HFF-Myc (cell line): ENCODE data around the gene MATR3.
"Not testable (repeated sequence)": the region's sequence is repeated elsewhere in the genome, so short reads cannot be mapped to it uniquely, and the experiment has no call there.

Experiments
- DNase-seq: peaks from one replicate; pipeline ENCODE4 v3.0.0-alpha.2; 2011; ENCODE audit warnings: low read depth; ENCODE audit errors: extremely low read depth
- H3K4me3 ChIP-seq: replicated peaks from 2 replicates; pipeline ENCODE4 v1.5.1; 2011; ENCODE audit warnings: low read depth, mild to moderate bottlenecking, control low read depth, low read length
- TF ChIP-seq, protein P1 (sequence below): IDR thresholded peaks from 2 replicates; pipeline ENCODE4 v1.5.1; 2012; ENCODE audit warnings: mild to moderate bottlenecking, low read depth, low read length, control low read depth; ENCODE audit errors: missing control alignments

Gene MATR3

DNA sequence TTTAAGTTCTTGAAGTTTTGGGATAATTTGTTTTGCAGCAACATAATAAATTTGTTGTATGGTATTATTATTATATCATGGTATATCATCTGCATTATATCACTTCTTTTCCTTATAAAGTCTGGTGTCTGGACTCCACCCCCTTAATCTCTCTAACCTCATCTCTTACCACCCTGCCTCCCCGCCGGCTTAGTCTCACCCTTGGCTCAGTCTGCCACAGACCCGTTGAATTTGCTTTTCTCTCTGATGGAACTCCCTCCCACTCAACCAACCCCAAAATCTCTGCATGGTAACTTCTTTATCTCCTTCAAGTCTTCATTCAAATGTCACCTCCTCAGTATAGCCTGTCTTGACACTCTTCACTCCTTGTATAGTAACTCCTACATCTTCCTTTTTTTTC is 29.6 kb upstream of the MATR3 start:
- TF ChIP-seq, protein P1, sequence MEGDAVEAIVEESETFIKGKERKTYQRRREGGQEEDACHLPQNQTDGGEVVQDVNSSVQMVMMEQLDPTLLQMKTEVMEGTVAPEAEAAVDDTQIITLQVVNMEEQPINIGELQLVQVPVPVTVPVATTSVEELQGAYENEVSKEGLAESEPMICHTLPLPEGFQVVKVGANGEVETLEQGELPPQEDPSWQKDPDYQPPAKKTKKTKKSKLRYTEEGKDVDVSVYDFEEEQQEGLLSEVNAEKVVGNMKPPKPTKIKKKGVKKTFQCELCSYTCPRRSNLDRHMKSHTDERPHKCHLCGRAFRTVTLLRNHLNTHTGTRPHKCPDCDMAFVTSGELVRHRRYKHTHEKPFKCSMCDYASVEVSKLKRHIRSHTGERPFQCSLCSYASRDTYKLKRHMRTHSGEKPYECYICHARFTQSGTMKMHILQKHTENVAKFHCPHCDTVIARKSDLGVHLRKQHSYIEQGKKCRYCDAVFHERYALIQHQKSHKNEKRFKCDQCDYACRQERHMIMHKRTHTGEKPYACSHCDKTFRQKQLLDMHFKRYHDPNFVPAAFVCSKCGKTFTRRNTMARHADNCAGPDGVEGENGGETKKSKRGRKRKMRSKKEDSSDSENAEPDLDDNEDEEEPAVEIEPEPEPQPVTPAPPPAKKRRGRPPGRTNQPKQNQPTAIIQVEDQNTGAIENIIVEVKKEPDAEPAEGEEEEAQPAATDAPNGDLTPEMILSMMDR: no peak
- no peak overlapping the region for H3K4me3 ChIP-seq
- DNase-seq: no peak

DNA sequence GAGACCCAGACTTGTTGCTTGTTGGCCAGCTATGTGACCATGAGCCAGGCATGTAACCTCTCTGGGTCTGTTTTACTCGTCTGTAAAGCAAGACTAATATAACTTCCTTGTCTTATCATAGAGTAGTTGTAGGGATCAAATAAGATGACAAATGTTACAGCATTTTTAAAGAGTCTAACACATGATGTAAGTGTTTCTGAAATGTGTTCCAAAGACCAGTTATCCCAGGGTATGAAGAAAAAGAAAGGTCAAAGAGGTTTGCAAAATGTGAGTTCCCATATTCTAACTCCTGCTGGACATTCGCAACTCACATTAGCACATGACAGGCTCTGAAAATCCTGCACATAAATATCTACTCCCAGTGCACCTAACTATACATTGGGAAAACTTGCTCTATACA is 28.5 kb upstream of the MATR3 start:
- no peak for DNase-seq
- H3K4me3 ChIP-seq: no peak overlapping the region
- TF ChIP-seq, protein P1: no peak

DNA sequence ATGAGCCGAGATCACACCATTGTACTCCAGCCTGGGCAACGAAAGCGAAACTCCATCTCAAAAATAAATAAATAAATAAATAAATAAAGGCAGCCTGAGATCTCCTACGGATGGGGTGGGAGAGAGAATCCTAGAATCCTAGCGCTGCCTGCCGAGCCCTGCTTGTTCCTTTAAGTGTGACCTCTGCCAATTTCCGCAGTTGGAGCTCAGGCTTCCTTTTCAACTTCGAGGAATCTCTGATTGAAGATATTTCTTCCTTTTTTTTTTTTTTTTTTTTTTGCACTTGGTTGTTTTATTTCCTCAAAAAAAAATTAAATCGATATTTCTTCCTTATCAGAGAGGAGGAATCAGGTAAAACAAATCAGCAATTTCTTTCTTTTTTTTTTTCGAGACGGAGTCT is 27.3 kb upstream of the MATR3 start:
- no peak overlapping the region for H3K4me3 ChIP-seq
- TF ChIP-seq, protein P1: no peak
- DNase-seq: no peak

DNA sequence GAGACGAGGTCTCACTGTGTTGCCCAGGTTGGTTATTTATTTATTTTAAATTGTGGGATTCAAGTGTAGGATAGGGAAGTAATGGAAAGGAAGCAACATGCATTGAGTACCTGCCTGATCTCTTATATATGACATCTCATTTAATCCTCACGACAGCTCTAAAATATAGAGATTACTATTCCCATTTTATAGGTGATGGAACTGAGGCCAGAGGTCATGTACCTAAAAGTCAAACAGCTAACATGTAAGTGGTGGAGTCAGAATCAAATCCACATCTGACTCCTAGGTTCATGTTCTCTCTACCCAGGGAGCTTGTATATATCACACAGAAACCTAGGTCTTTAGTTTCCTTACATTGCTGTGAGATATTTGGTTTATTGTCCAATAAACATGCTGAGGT is 26.1 kb upstream of the MATR3 start:
- no peak for DNase-seq
- H3K4me3 ChIP-seq: no peak overlapping the region
- TF ChIP-seq, protein P1: no peak

DNA sequence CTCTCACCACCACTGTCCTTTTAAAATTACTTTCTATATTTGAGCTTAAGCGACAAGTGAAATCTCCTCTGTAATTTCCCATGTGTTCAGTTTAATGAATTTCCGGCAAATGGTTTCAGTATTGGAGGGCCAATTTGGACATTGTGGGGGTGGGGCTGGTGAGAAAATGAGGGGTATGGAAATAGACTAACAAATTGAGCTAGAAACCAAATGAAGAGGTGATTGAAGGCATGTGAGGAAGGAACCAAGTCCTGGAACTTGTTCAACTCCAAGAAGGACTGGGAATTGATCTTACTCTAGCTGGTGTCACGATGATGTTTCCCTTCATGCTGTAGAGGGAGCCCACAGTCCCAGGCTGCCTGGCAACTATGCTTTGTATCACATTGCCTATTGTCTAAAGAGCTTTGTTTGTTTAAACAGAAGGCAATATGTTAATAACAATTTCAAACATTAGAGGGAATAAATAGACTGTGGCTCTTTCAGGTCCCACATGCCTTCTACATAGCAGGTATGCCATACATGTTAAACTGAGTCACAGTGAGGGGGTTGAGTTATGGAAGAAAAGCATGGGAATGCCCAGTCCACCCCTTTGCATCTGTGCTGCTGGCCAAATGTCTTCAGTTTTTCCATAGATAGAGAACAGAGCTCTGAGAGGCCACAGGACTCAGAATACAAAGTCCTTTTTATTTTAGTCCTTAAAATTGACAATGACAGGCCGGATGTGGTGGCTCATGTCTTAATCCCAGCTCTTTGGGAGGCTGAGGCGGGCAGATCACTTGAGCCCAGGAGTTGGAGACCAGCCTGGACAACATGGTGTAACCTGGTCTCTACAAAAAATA is 25.0 kb upstream of the MATR3 start:
- TF ChIP-seq, protein P1: no peak
- DNase-seq: no peak
- H3K4me3 ChIP-seq: no peak overlapping the region

DNA sequence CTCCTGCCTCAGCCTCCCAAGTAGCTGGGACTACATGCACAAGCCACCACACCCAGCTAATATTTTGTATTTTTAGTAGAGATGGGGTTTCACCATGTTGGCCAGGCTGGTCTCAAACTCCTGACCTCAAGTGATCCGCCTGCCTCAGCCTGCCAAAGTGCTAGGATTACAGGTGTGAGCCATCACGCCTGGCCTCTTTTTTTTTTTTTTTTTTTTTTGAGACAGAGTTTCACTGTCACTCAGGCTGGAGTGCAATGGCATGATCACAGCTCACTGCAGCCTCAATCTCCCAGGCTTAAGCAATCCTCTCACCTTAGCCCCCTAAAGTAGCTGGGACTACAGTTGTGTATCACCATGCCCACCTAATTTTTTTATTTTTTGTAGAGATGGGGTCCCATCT is 22.8 kb upstream of the MATR3 start:
- not testable (repeated sequence) for DNase-seq, H3K4me3 ChIP-seq

DNA sequence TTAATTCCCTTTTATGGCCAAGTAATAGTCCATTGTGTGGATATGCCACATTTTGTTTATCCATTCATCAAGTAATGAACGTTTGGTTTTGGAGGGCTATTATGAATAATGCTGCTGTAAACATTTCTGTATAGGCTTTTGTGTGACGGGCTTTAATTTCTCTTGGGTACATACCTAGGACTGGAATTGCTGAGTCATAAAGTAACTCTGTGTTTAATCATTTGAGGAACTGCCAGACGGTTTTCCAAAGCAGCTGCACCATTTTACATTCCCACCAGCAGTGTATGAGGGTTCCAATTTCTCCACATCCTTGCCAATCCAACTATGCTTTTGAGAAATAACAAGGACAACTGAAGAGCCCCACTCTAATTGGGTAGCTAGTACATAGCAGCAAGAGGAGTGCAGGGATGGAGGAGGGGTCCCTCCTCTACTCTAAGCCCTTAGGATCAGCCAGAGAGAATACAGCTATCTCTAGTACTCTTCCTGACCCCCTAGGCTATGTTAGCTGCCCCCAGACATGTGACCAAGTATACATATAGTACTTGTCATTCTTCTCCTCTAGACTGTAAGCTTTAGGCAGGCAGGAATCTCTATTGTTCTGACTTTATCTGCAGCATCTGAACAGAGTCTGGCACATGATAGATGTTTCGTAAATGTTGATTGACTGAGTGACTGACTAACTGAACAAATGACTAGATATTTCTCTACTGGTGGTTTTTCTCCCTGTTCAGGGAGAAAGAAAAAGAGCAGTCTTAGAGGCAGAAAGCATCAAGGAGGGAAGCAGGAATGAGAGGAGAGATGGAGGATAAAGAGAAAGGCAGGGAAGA is 22.1 kb upstream of the MATR3 start:
- peak; percentile 75 for DNase-seq
- no peak overlapping the region for H3K4me3 ChIP-seq
- TF ChIP-seq, protein P1: no peak
